ENCODE data around the gene KIAA0753.

Gene KIAA0753

DNA sequence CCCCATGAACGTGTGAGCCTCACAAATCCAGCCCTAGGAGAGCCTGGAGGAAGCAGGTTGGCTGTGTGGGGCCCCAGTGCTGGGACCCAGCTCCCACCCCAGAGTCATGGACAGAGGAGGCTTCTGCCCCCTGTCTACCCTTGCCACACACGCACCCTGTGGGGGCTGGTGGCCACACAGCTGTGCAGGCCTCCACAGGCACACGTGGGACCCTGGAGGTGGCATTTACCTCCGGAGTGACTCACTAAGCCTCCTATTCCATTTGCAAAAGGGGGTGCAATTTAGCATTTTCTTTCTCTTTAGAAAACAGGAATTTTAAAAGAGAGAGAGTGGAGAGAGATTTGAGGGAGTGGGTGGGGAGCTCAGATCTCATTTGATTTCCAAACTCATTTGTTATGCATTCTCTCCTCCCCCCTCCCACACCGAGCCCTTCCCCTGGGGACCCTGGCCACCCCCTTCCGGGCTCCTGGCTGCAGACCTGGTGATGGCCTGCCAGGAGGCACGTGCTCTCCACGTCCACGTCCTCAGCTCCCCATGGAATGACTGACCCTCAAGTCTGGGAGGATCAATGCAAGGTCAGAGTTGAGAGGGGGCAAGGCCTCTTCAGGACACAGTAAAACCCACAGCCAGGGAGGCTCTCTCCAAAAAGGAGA, 91.0 kb downstream of the KIAA0753 start:
- H3K4me3 ChIP-seq (ENCODE audit: low read length): no peak overlapping the region
- H3K27me3 ChIP-seq (ENCODE audit: control insufficient read depth, insufficient read depth, low read length): peaks cover 6% of the 10 kb centered on the region
- peaks cover 22% of the 10 kb centered on the region for H3K4me1 ChIP-seq (ENCODE audit: control insufficient read depth, insufficient read depth, low read length)
- no peaks in the 10 kb centered on the region for H3K36me3 ChIP-seq (ENCODE audit: insufficient read depth, low read length)
- H3K9ac ChIP-seq (ENCODE audit: low read depth, low read length): no peak overlapping the region
- no peak overlapping the region for H3K4me2 ChIP-seq (ENCODE audit: low read length)
- H3K9me3 ChIP-seq (replicated peaks; ENCODE audit: low read length): no peaks in the 10 kb centered on the region

- Histone ChIP-seq H3K9ac (ENCODE audit: low read depth, low read length) (no peak overlapping the region), H3K4me3 (ENCODE audit: low read length) (no peak overlapping the region), H3K9me3 (replicated peaks; ENCODE audit: low read length) (no peaks in the 10 kb centered on the region), H3K4me2 (ENCODE audit: low read length) (no peak overlapping the region), H3K27me3 (ENCODE audit: control insufficient read depth, insufficient read depth, low read length) (peaks cover 6% of the 10 kb centered on the region), H3K4me1 (ENCODE audit: control insufficient read depth, insufficient read depth, low read length) (peaks cover 20% of the 10 kb centered on the region), H3K36me3 (ENCODE audit: insufficient read depth, low read length) (no peaks in the 10 kb centered on the region)
These were observed 91.8 kb downstream of the KIAA0753 start for GRCh38 chr17:6548578-6549330.

DNA sequence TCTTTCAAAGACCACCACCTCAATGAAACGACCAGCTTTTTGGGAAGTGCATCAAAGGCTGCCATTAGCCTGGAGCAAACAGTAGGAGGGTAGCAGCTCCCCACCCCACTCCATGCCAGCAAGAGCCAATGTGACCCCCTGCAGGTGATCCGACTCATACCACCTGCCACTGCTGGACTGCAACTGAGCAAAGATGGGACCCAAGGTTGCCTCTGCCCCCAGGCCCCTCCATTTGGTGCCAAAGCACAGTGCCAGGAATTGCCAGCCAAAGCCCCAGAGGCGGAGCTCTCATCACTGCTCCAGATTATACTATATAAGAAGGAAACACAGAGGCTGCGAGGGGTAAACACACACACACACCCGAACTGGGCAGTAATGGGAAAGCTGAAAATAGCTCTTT, 92.5 kb downstream of the KIAA0753 start:
- H3K27me3 ChIP-seq (ENCODE audit: control insufficient read depth, insufficient read depth, low read length): peaks cover under 1% of the 10 kb centered on the region
- H3K4me3 ChIP-seq (ENCODE audit: low read length): no peak overlapping the region
- H3K4me2 ChIP-seq (ENCODE audit: low read length): no peak overlapping the region
- no peak overlapping the region for H3K9ac ChIP-seq (ENCODE audit: low read depth, low read length)
- no peaks in the 10 kb centered on the region for H3K36me3 ChIP-seq (ENCODE audit: insufficient read depth, low read length)
- peaks cover 20% of the 10 kb centered on the region for H3K4me1 ChIP-seq (ENCODE audit: control insufficient read depth, insufficient read depth, low read length)
- H3K9me3 ChIP-seq (replicated peaks; ENCODE audit: low read length): no peaks in the 10 kb centered on the region

- H3K9me3 ChIP-seq (replicated peaks; ENCODE audit: low read length): no peaks in the 10 kb centered on the region
- H3K4me3 ChIP-seq (ENCODE audit: low read length): no peak overlapping the region
- no peak overlapping the region for H3K4me2 ChIP-seq (ENCODE audit: low read length)
- H3K36me3 ChIP-seq (ENCODE audit: insufficient read depth, low read length): no peaks in the 10 kb centered on the region
- no peak overlapping the region for H3K9ac ChIP-seq (ENCODE audit: low read depth, low read length)
- no peaks in the 10 kb centered on the region for H3K27me3 ChIP-seq (ENCODE audit: control insufficient read depth, insufficient read depth, low read length)
- H3K4me1 ChIP-seq (ENCODE audit: control insufficient read depth, insufficient read depth, low read length): peaks cover 19% of the 10 kb centered on the region
These were observed 93.2 kb downstream of the KIAA0753 start for GRCh38 chr17:6547336-6547735.

- H3K9me3 ChIP-seq (replicated peaks; ENCODE audit: low read length): no peaks in the 10 kb centered on the region
- no peak overlapping the region for H3K4me3 ChIP-seq (ENCODE audit: low read length)
- H3K9ac ChIP-seq (ENCODE audit: low read depth, low read length): no peak overlapping the region
- no peaks in the 10 kb centered on the region for H3K36me3 ChIP-seq (ENCODE audit: insufficient read depth, low read length)
- no peaks in the 10 kb centered on the region for H3K27me3 ChIP-seq (ENCODE audit: control insufficient read depth, insufficient read depth, low read length)
- H3K4me2 ChIP-seq (ENCODE audit: low read length): no peak overlapping the region
- peaks cover 16% of the 10 kb centered on the region for H3K4me1 ChIP-seq (ENCODE audit: control insufficient read depth, insufficient read depth, low read length)
These were observed 94.3 kb downstream of the KIAA0753 start for GRCh38 chr17:6546069-6546718.

DNA sequence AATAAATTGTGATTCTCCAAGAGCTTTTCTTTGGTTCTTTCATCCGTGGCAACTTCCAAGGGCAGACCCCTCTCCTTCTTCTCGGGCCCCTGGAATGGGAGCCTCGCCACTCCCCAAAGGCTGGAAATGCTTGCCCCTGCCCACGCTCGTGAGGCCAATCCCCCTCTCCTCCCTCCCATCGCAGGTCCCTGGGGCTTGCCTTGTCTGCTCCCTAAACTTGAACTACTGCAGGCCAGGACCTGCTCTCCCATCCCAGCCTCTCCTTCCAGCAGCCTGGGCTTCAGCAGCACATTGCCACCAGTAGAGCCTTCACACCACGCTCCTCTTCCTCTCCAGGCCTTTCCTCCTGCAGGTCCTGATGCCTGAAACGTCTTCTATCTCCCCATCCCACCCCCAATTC, 95.2 kb downstream of the KIAA0753 start:
- no peaks in the 10 kb centered on the region for H3K27me3 ChIP-seq (ENCODE audit: control insufficient read depth, insufficient read depth, low read length)

DNA sequence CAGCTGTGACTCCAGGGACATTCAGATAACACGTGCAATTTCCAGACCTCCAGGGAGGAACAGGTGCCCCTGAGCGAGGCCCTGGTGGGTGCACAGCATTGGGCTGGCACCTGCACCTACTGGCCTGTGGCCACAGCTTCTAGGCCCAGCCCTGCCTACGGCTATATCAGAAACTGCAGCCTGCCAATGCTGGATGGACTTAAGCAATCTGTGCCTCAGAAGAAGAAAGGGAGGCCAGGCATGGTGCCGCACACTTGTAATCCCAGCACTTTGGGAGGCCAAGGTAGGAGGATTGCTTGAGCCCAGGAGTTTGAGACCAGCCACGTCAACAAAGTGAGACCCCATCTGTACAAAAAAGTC, 96.5 kb downstream of the KIAA0753 start:
- peaks cover 13% of the 10 kb centered on the region for H3K4me1 ChIP-seq (ENCODE audit: control insufficient read depth, insufficient read depth, low read length)
- H3K9me3 ChIP-seq (replicated peaks; ENCODE audit: low read length): peaks cover 3% of the 10 kb centered on the region
- H3K36me3 ChIP-seq (ENCODE audit: insufficient read depth, low read length): no peaks in the 10 kb centered on the region

More for the DNA sequence above, 95.2 kb downstream of the KIAA0753 start:
- no peaks in the 10 kb centered on the region for H3K36me3 ChIP-seq (ENCODE audit: insufficient read depth, low read length)
- no peak overlapping the region for H3K4me2 ChIP-seq (ENCODE audit: low read length)
- H3K4me3 ChIP-seq (ENCODE audit: low read length): no peak overlapping the region
- H3K9me3 ChIP-seq (replicated peaks; ENCODE audit: low read length): no peaks in the 10 kb centered on the region
- no peak overlapping the region for H3K9ac ChIP-seq (ENCODE audit: low read depth, low read length)
- peaks cover 16% of the 10 kb centered on the region for H3K4me1 ChIP-seq (ENCODE audit: control insufficient read depth, insufficient read depth, low read length)

DNA sequence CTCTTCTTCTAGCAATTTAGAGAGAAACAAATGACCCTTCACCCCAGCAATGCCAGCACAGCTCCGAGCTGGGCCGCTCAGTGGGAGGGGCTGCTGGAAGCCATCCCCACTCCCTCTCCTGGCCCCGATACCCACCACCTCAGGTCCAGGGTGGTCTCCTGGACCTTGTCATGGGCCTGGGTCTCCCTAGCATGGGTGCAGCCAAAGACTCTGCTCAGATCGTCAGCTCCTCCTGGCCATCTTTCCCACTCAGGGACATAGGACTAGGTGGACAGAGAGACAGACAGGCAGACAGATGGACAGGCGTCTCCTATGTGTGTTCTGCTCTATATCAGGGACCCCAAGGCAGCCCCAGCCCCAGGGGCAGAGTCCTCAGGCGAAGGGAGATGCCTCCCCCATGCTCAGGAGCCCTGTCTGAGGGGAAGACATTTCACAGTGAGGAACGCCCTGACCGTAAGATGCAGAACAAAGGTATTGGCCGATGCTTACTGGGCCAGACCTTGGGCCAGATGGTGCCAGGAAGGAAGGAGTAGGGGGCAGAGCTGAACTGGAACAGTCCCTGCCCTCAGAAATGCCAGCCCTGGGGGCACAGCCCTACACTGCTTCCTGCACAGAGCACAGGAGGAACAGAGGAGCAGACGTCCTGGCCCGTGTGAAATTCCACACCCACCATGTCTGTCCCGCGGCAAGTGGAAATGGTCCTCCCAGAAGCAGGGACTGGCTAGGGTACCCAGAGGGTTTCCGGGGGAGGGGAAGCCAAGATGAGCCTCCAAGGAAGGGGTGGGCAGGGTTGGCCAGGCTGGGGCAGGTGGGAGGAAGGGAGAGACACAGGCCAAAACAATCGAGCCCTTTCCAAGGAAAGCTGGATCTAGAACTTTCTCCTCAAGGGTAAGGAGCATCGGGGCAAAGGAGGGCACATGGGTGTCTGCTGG, 97.2 kb downstream of the KIAA0753 start:
- peaks cover 6% of the 10 kb centered on the region for H3K4me1 ChIP-seq (ENCODE audit: control insufficient read depth, insufficient read depth, low read length)
- no peaks in the 10 kb centered on the region for H3K27me3 ChIP-seq (ENCODE audit: control insufficient read depth, insufficient read depth, low read length)
- H3K9ac ChIP-seq (ENCODE audit: low read depth, low read length): no peak overlapping the region
- H3K4me2 ChIP-seq (ENCODE audit: low read length): no peak overlapping the region
- peaks cover 3% of the 10 kb centered on the region for H3K9me3 ChIP-seq (replicated peaks; ENCODE audit: low read length)
- H3K4me3 ChIP-seq (ENCODE audit: low read length): no peak overlapping the region
- H3K36me3 ChIP-seq (ENCODE audit: insufficient read depth, low read length): no peaks in the 10 kb centered on the region

More for the DNA sequence above, 96.5 kb downstream of the KIAA0753 start:
- Histone ChIP-seq H3K4me2 (ENCODE audit: low read length) (no peak overlapping the region), H3K4me3 (ENCODE audit: low read length) (no peak overlapping the region), H3K27me3 (ENCODE audit: control insufficient read depth, insufficient read depth, low read length) (no peaks in the 10 kb centered on the region), H3K9ac (ENCODE audit: low read depth, low read length) (no peak overlapping the region)

DNA sequence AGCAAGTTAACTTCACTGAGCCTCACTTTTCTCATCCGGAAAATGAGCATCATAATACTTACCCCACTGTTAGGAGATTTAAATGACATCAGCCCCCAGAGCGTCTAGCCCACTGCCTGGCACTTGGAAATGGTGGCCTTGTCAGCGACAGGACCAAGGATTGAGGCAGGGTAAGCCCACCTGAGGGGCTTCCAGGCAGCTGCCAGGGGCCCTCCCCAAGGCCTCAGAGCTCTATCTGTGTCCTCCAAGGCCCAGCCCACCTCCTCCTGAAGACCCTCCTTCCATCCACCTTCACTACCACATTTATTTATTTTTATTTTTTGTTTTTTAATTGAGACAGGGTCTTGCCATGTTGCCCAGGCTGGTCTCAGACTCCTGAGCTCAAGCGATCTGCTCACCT, 97.9 kb downstream of the KIAA0753 start:
- Histone ChIP-seq H3K4me3 (ENCODE audit: low read length) (no peak overlapping the region), H3K4me1 (ENCODE audit: control insufficient read depth, insufficient read depth, low read length) (peaks cover 4% of the 10 kb centered on the region), H3K4me2 (ENCODE audit: low read length) (no peak overlapping the region), H3K9me3 (replicated peaks; ENCODE audit: low read length) (peaks cover 3% of the 10 kb centered on the region), H3K27me3 (ENCODE audit: control insufficient read depth, insufficient read depth, low read length) (no peaks in the 10 kb centered on the region), H3K36me3 (ENCODE audit: insufficient read depth, low read length) (no peaks in the 10 kb centered on the region), H3K9ac (ENCODE audit: low read depth, low read length) (no peak overlapping the region)

- Histone ChIP-seq H3K9me3 (replicated peaks; ENCODE audit: low read length) (peaks cover 3% of the 10 kb centered on the region), H3K27me3 (ENCODE audit: control insufficient read depth, insufficient read depth, low read length) (no peaks in the 10 kb centered on the region), H3K4me2 (ENCODE audit: low read length) (no peak overlapping the region), H3K36me3 (ENCODE audit: insufficient read depth, low read length) (no peaks in the 10 kb centered on the region), H3K9ac (ENCODE audit: low read depth, low read length) (no peak overlapping the region), H3K4me1 (ENCODE audit: control insufficient read depth, insufficient read depth, low read length) (peaks cover 4% of the 10 kb centered on the region), H3K4me3 (ENCODE audit: low read length) (no peak overlapping the region)
These were observed 98.6 kb downstream of the KIAA0753 start for GRCh38 chr17:6541886-6542285.

- Histone ChIP-seq H3K4me3 (ENCODE audit: low read length) (no peak overlapping the region), H3K4me1 (ENCODE audit: control insufficient read depth, insufficient read depth, low read length) (no peaks in the 10 kb centered on the region), H3K9ac (ENCODE audit: low read depth, low read length) (no peak overlapping the region), H3K27me3 (ENCODE audit: control insufficient read depth, insufficient read depth, low read length) (no peaks in the 10 kb centered on the region), H3K36me3 (ENCODE audit: insufficient read depth, low read length) (no peaks in the 10 kb centered on the region), H3K9me3 (replicated peaks; ENCODE audit: low read length) (peaks cover 3% of the 10 kb centered on the region), H3K4me2 (ENCODE audit: low read length) (no peak overlapping the region)
These were observed 100.6 kb downstream of the KIAA0753 start for GRCh38 chr17:6539871-6540270.

All from skeletal muscle satellite cell (primary cell).